Naive B cell (primary cell): Measurements from ENCODE around the gene DBR1. TPM values are rescaled to one million over a fixed set of nuclear protein-coding genes. Genes with fewer than 3 reads are reported as not detected.
"Not testable (repeated sequence)": the region's sequence is repeated elsewhere in the genome, so short reads cannot be mapped to it uniquely, and the experiment has no call there.

Source experiments
- ATAC-seq, 2 donors: fragments of 150-1000 bp; cut with Tn5 transposase; 2 replicates each; pipeline ENCODE4 v1.10.0; 2021; ENCODE audit warnings: low read depth in 2 of 2, mild to moderate bottlenecking in 2 of 2, moderate library complexity in 2 of 2
- DNase-seq: peaks from one replicate; pipeline ENCODE4 v3.0.0; 2022
- H3K27ac Mint-ChIP-seq, 6 donors: one replicate each; pipeline ENCODE4 v1.8.0; 2020 to 2022; ENCODE audit warnings: mild to moderate bottlenecking in 6 of 6, mixed read lengths in 6 of 6, moderate library complexity in 5 of 6, inconsistent platforms in 2 of 6
- H3K27me3 Mint-ChIP-seq, 3 donors: one replicate each; pipeline ENCODE4 v1.8.0; 2021 to 2022; ENCODE audit warnings: mixed read lengths in 3 of 3, mild to moderate bottlenecking in 1 of 3
- H3K36me3 Mint-ChIP-seq, 2 donors: one replicate each; pipeline ENCODE4 v1.8.0; 2020 to 2022; ENCODE audit warnings: mixed read lengths in 2 of 2, inconsistent platforms in 1 of 2, mild to moderate bottlenecking in 1 of 2
- H3K4me1 Mint-ChIP-seq, 3 donors: one replicate each; pipeline ENCODE4 v1.8.0; 2020 to 2022; ENCODE audit warnings: mixed read lengths in 3 of 3, inconsistent platforms in 1 of 3, mild to moderate bottlenecking in 1 of 3, moderate library complexity in 1 of 3
- H3K4me3 Mint-ChIP-seq, 8 donors: one replicate each; pipeline ENCODE4 v1.8.0; 2020 to 2022; ENCODE audit warnings: mild to moderate bottlenecking in 8 of 8, mixed read lengths in 8 of 8, moderate library complexity in 8 of 8, inconsistent platforms in 2 of 8
- H3K9me3 Mint-ChIP-seq, 7 donors: one replicate each; pipeline ENCODE4 v1.8.0; 2020 to 2022; ENCODE audit warnings: mixed read lengths in 7 of 7, mild to moderate bottlenecking in 5 of 7, inconsistent platforms in 2 of 7, moderate library complexity in 1 of 7
- polyA plus RNA-seq, 6 donors: library from polyadenylated mRNA; unstranded; fragments of 300-500 nt; fragmentation: Illumina TruSeq; gene quantifications; one replicate each; pipeline ENCODE4 v1.2.3, GENCODE V29; 2021; ENCODE audit warnings: low read depth in 6 of 6

Gene DBR1
- polyA plus RNA-seq, 6 donors from 2014 or later = 7.6 to 14.3 (median 11.9) TPM; not detected in 1

DNA sequence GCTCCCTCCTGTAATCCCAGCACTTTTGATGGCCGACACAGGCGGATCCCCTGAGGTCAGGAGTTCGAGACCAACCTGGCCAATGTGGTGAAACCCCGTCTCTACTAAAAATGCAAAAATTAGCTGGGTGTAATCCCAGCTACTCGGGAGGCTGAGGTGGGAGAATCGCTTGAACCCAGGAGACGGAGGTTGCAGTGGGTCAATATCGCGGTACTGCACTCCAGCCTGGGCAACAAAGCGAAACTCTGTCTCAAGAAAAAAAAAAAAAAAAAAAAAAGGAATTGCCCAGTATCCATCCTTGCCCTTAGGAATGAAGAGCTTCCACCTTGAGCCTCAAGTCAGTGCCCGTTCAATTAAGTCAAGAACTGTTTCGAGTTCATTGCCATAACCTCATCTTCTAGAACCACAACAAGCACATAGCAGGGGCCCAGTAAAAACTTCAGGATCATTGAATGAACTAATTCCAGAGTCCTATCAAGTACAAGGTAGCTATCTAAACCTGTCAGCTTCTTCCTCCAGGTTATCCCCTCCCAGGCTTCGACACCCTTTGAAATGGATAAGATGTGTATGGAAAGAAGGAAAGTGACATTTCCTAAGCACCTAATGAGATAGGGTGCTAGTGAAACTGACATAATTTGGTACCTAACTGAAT, 826 bp downstream of the DBR1 start:
- Mint-ChIP-seq H3K36me3 (peaks cover 0 to 11% of the 10 kb centered on the region in 2 donors), H3K27ac (peak overlapping the region; percentile 88 to 98 (median 96)), H3K4me3 (peak overlapping the region; percentile 89 to 99 (median 98)), H3K4me1 (peaks cover 16 to 36% (median 26%) of the 10 kb centered on the region in 3 donors), H3K27me3 (peaks cover 0 to 6% (median 0%) of the 10 kb centered on the region in 3 donors), H3K9me3 (no peaks in the 10 kb centered on the region)
- ATAC-seq (peak in 1 of 2 donors; percentile 2), DNase-seq (no peak)

DNA sequence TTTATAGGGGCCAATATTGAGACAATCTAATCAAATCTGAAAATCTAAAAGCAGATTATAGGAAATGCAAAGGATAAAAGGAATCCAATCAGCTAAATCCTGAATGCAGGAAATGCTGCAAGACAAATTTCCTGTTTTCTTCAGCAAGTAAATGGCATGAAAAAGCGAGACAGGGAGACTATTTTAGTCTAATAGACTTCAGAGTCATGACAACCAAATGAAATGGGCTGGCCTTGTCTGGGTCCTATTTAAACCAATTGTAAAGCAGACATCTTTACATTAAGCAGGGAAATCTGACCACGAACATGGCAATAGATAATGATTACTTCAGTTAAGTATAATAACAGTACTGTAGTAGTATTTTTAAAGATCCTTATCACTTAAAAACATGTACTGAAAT, 2.1 kb downstream of the DBR1 start:
- ATAC-seq = no peak
- Mint-ChIP-seq H3K4me1 (peaks cover 16 to 36% (median 26%) of the 10 kb centered on the region in 3 donors), H3K27ac (peak overlapping the region in 3 of 6 donors; percentile 35 to 49 (median 40)), H3K36me3 (peaks cover 0 to 11% of the 10 kb centered on the region in 2 donors), H3K9me3 (no peaks in the 10 kb centered on the region), H3K27me3 (no peaks in the 10 kb centered on the region), H3K4me3 (peak overlapping the region in 3 of 8 donors; percentile 23 to 98 (median 50))
- DNase-seq = no peak

- H3K4me3 Mint-ChIP-seq = no peak overlapping the region
- H3K27ac Mint-ChIP-seq = no peak overlapping the region
- ATAC-seq = no peak
These were observed 9.7 kb downstream of the DBR1 start for GRCh38 chr3:138165061-138165460.

GRCh38 chr3:138157743-138158142, 17.0 kb downstream of the DBR1 start:
- Mint-ChIP-seq H3K4me3 (no peak overlapping the region), H3K27ac (no peak overlapping the region), H3K4me1 (no peaks in the 10 kb centered on the region), H3K27me3 (peaks cover 0 to 8% (median 8%) of the 10 kb centered on the region in 3 donors), H3K36me3 (peaks cover 20% of the 10 kb centered on the region in 2 donors), H3K9me3 (peaks cover 6 to 21% (median 16%) of the 10 kb centered on the region in 7 donors)
- DNase-seq (no peak), ATAC-seq (no peak)

More at GRCh38 chr3:138165061-138165460, 9.7 kb downstream of the DBR1 start:
- Mint-ChIP-seq H3K9me3 (no peaks in the 10 kb centered on the region), H3K27me3 (no peaks in the 10 kb centered on the region), H3K36me3 (peaks cover 27 to 35% of the 10 kb centered on the region in 2 donors), H3K4me1 (peaks cover 0 to 7% (median 6%) of the 10 kb centered on the region in 3 donors)
- no peak for DNase-seq

- Mint-ChIP-seq H3K27me3 (peaks cover 0 to 8% (median 8%) of the 10 kb centered on the region in 3 donors), H3K4me3 (no peak overlapping the region), H3K4me1 (no peaks in the 10 kb centered on the region), H3K36me3 (peaks cover 10 to 11% of the 10 kb centered on the region in 2 donors), H3K9me3 (peaks cover 6 to 23% (median 16%) of the 10 kb centered on the region in 7 donors), H3K27ac (no peak overlapping the region)
- DNase-seq (no peak), ATAC-seq (no peak)
These were observed 20.2 kb downstream of the DBR1 start for GRCh38 chr3:138154534-138154933.

- Mint-ChIP-seq H3K36me3 (peaks cover 0 to 2% of the 10 kb centered on the region in 2 donors), H3K27me3 (peaks cover 0 to 4% (median 0%) of the 10 kb centered on the region in 3 donors), H3K9me3 (peaks cover 0 to 9% (median 3%) of the 10 kb centered on the region in 7 donors), H3K4me3 (no peak overlapping the region), H3K4me1 (no peaks in the 10 kb centered on the region), H3K27ac (no peak overlapping the region)
- no peak for DNase-seq
- no peak for ATAC-seq
These were observed 26.2 kb downstream of the DBR1 start for GRCh38 chr3:138148503-138148902.

DNA sequence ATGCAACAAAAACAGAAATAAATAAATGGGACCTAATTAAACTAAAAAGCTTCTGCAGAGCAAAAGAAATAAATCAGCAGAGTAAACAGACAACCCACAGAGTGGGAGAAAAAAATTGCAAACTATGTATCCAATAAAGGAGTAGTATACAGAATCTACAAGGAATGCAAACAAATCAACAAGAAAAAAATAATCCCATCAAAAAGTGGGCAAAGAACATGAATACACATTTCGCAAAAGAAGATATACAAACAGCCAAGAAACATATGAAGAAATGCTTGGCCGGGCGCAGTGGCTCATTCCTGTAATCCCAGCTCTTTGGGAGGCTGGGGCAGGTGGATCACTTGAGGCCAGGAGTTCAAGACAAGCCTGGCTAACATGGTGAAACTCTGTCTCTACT, 32.5 kb downstream of the DBR1 start:
- not testable (repeated sequence) for ATAC-seq, H3K4me1 Mint-ChIP-seq, H3K27ac Mint-ChIP-seq, H3K36me3 Mint-ChIP-seq, H3K4me3 Mint-ChIP-seq, H3K9me3 Mint-ChIP-seq, DNase-seq
- peaks cover 0 to 24% (median 17%) of the 10 kb centered on the region in 3 donors for H3K27me3 Mint-ChIP-seq

GRCh38 chr3:138140940-138141339, 33.8 kb downstream of the DBR1 start:
- Mint-ChIP-seq H3K4me1 (peaks cover 5 to 12% (median 8%) of the 10 kb centered on the region in 3 donors), H3K27ac (peak overlapping the region in 1 of 6 donors; percentile 38), H3K27me3 (peaks cover 0 to 24% (median 17%) of the 10 kb centered on the region in 3 donors), H3K9me3 (no peaks in the 10 kb centered on the region), H3K36me3 (no peaks in the 10 kb centered on the region), H3K4me3 (no peak overlapping the region)
- ATAC-seq (no peak), DNase-seq (no peak)

- peaks cover 12 to 25% (median 14%) of the 10 kb centered on the region in 3 donors for H3K4me1 Mint-ChIP-seq
- H3K36me3 Mint-ChIP-seq = no peaks in the 10 kb centered on the region
- H3K9me3 Mint-ChIP-seq = no peaks in the 10 kb centered on the region
- H3K27ac Mint-ChIP-seq = no peak overlapping the region
- no peak overlapping the region for H3K4me3 Mint-ChIP-seq
- H3K27me3 Mint-ChIP-seq = peaks cover 0 to 24% (median 17%) of the 10 kb centered on the region in 3 donors
- ATAC-seq (no peak), DNase-seq (no peak)
These were observed 35.0 kb downstream of the DBR1 start for GRCh38 chr3:138139691-138140090.

- Mint-ChIP-seq H3K27me3 (peaks cover 0 to 19% (median 17%) of the 10 kb centered on the region in 3 donors), H3K4me3 (no peak overlapping the region), H3K4me1 (peaks cover 16 to 36% (median 16%) of the 10 kb centered on the region in 3 donors), H3K27ac (no peak overlapping the region), H3K9me3 (no peaks in the 10 kb centered on the region), H3K36me3 (no peaks in the 10 kb centered on the region)
- ATAC-seq (no peak), DNase-seq (no peak)
These were observed 36.9 kb downstream of the DBR1 start for GRCh38 chr3:138137861-138138260.

DNA sequence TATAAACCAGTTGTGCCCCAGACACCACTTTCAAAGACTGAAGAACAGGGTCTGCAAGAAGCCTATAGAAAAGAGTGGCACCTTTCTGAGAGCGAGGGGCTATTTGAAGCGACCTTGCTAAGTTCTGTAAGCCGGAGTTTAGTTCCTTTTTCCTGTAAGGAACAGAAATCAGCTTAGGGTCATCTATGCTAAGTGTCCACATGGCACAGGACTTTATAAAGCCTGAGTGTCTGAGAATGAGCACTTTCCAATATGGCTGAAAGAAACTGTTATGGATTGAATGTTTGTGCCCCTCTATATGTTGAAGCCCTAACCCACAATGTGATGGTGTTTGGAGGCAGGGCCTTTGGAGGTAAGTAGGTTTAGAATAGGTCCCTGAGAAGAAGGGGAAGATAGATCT, 38.5 kb downstream of the DBR1 start:
- H3K36me3 Mint-ChIP-seq = no peaks in the 10 kb centered on the region
- H3K9me3 Mint-ChIP-seq = no peaks in the 10 kb centered on the region
- DNase-seq = no peak
- no peak overlapping the region for H3K4me3 Mint-ChIP-seq
- peak overlapping the region in 1 of 6 donors; percentile 17 for H3K27ac Mint-ChIP-seq
- no peak for ATAC-seq
- peaks cover 16 to 36% (median 16%) of the 10 kb centered on the region in 3 donors for H3K4me1 Mint-ChIP-seq
- peaks cover 0 to 8% (median 7%) of the 10 kb centered on the region in 3 donors for H3K27me3 Mint-ChIP-seq

DNA sequence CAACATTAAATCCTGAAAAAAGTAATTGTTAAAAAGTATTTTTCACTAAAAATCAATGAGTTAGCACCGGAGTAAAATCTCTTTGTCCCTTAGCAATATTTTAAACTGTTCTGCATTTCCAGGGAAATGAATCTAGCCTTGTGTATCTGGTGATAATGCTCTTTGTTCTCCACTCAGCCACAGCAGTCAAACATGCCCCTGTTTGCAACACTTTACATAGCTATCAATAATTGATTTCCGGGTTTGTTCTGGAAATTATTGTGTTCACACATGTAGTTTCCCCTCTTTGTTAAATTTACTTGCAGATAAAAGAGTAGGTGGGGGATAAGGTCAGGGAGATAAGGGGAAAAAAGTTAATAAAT, 38.9 kb downstream of the DBR1 start:
- no peak for ATAC-seq
- Mint-ChIP-seq H3K36me3 (no peaks in the 10 kb centered on the region), H3K4me3 (peak overlapping the region in 1 of 8 donors; percentile 41), H3K27me3 (peaks cover 0 to 7% (median 4%) of the 10 kb centered on the region in 3 donors), H3K27ac (no peak overlapping the region), H3K9me3 (no peaks in the 10 kb centered on the region), H3K4me1 (peaks cover 16 to 36% (median 16%) of the 10 kb centered on the region in 3 donors)
- no peak for DNase-seq

GRCh38 chr3:138135146-138135832, 39.4 kb downstream of the DBR1 start:
- peak overlapping the region in 1 of 8 donors; percentile 41 for H3K4me3 Mint-ChIP-seq
- H3K4me1 Mint-ChIP-seq = peaks cover 16 to 36% (median 16%) of the 10 kb centered on the region in 3 donors

More at GRCh38 chr3:138135146-138135832, 39.4 kb downstream of the DBR1 start:
- peak in 1 of 2 donors; percentile 67 for ATAC-seq
- H3K27me3 Mint-ChIP-seq = peaks cover 0 to 6% (median 0%) of the 10 kb centered on the region in 3 donors
- DNase-seq = no peak
- H3K36me3 Mint-ChIP-seq = no peaks in the 10 kb centered on the region
- no peaks in the 10 kb centered on the region for H3K9me3 Mint-ChIP-seq
- no peak overlapping the region for H3K27ac Mint-ChIP-seq
